MM.1S (cell line): ENCODE data around the gene KCNMA1.

Experiments
- EZH2 ChIP-seq: fragments of 300-600 bp; sonication (generic); optimal IDR thresholded peaks from 2 replicates; pipeline ENCODE3; 2017; ENCODE audit warnings: low read depth, mild to moderate bottlenecking, antibody characterized with exemption, low read length, mixed read lengths
- EZH2phosphoT487 ChIP-seq: fragments of 300-600 bp; sonication (generic); IDR thresholded peaks from 2 replicates; pipeline ENCODE4 v1.6.1; 2018; ENCODE audit warnings: antibody characterized with exemption, low read length
- TF ChIP-seq, protein P1 (sequence below): fragments of 300-600 bp; sonication (generic); IDR thresholded peaks from 2 replicates; pipeline ENCODE4 v1.5.1; 2016; ENCODE audit warnings: antibody characterized with exemption, low read length, mixed read lengths

DNA sequence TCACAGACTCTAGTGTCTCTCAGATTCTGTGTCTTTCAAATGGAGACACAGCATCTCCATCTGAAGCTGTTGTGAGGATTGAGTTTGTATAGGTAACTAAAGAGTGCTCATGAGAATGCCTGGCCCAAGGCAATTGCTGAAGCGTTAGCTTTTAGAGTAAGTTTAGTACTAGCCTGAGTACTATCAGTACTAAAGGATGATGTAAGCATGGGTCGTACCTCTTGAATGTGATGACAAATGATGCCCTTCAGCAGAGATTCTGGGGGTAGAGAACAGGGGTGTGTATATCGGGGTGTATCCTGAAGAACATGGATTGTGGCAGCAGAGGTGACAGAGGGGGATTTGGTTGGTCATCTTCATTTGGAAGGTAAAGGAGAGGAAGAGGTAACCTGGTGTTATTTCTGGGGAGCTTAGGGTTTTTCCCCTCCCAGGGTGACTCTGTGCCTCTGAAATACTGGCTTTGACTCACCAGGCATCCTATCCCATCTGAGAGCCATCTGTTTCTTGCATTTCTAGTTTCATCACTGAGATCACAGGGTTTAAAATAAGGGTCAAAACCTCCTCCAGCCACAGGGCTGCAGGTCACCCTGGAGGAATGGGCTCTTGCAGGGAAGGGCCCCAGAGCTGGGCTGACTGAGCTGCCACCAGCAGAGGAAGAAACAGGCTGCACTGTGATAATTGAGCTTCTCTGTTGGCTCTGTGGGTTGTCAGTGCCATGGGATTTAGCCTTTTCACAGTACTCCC, 756.0 kb downstream of the KCNMA1 start:
- TF ChIP-seq EZH2 (no peak), EZH2phosphoT487 (no peak)
- TF ChIP-seq, protein P1, sequence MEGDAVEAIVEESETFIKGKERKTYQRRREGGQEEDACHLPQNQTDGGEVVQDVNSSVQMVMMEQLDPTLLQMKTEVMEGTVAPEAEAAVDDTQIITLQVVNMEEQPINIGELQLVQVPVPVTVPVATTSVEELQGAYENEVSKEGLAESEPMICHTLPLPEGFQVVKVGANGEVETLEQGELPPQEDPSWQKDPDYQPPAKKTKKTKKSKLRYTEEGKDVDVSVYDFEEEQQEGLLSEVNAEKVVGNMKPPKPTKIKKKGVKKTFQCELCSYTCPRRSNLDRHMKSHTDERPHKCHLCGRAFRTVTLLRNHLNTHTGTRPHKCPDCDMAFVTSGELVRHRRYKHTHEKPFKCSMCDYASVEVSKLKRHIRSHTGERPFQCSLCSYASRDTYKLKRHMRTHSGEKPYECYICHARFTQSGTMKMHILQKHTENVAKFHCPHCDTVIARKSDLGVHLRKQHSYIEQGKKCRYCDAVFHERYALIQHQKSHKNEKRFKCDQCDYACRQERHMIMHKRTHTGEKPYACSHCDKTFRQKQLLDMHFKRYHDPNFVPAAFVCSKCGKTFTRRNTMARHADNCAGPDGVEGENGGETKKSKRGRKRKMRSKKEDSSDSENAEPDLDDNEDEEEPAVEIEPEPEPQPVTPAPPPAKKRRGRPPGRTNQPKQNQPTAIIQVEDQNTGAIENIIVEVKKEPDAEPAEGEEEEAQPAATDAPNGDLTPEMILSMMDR, result no peak
